ENCODE measurements around the gene C16orf78. TPM values are rescaled to one million over a fixed set of nuclear protein-coding genes. Genes with fewer than 3 reads are reported as not detected.

Gene C16orf78
- total RNA-seq, 2 experiments from 2014 or later: not detected

DNA sequence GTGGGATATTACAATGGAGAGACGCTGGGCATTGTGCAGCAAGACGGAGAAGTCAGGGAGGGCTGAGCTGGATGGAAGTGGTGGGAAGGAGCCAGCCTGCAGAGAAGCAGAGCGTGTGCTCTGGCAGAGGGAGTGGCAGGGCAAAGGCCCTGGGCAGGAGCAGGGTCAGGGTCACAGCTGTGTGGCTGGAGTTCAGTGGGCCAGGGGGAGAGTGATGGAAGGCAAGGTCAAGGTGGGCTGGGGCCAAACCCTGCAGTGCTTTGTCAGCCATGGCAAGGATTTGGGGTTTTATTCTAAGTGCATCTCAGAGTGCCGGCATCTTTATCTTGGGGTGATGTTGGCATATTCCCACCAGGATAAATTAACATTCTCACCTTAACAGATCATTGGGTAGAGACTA, 31.9 kb upstream of the C16orf78 start:
- no peaks in the 10 kb centered on the region for H3K4me1 Mint-ChIP-seq (ENCODE audit: low read depth)
- H3K9me3 Mint-ChIP-seq: no peaks in the 10 kb centered on the region
- ATAC-seq (ENCODE audit: poor library complexity): no peak
- Histone ChIP-seq H3K36me3 (ENCODE audit: insufficient read depth, low read length) (no peaks in the 10 kb centered on the region), H3K9me3 (ENCODE audit: control insufficient read depth in 1 of 2, insufficient read depth in 1 of 2, low read length in 2 of 2) (peaks cover 0 to 4% of the 10 kb centered on the region in 2 experiments), H3K4me3 (ENCODE audit: low read length) (no peak overlapping the region), H3K27me3 (ENCODE audit: control insufficient read depth in 1 of 2, insufficient read depth in 2 of 2, low read length in 2 of 2) (no peaks in the 10 kb centered on the region), H3K4me1 (ENCODE audit: insufficient read depth, low read length) (no peaks in the 10 kb centered on the region), H3K27ac (ENCODE audit: low read depth in 1 of 2, low read length in 2 of 2) (no peak overlapping the region)
- H3K36me3 Mint-ChIP-seq (ENCODE audit: low read depth): no peaks in the 10 kb centered on the region
- peaks cover 36% of the 10 kb centered on the region for H3K27me3 Mint-ChIP-seq
- CTCF ChIA-PET: no interaction called here
- TF ChIP-seq CTCF (IDR thresholded peaks at IDR 0.05): no peak
- H3K27ac Mint-ChIP-seq: no peak overlapping the region
- H3K4me3 Mint-ChIP-seq: no peak overlapping the region
- no peak for DNase-seq
- intact Hi-C loops (cut with DNase I, micrococcal nuclease): no loop called here
- POLR2A ChIA-PET: no interaction called here

DNA sequence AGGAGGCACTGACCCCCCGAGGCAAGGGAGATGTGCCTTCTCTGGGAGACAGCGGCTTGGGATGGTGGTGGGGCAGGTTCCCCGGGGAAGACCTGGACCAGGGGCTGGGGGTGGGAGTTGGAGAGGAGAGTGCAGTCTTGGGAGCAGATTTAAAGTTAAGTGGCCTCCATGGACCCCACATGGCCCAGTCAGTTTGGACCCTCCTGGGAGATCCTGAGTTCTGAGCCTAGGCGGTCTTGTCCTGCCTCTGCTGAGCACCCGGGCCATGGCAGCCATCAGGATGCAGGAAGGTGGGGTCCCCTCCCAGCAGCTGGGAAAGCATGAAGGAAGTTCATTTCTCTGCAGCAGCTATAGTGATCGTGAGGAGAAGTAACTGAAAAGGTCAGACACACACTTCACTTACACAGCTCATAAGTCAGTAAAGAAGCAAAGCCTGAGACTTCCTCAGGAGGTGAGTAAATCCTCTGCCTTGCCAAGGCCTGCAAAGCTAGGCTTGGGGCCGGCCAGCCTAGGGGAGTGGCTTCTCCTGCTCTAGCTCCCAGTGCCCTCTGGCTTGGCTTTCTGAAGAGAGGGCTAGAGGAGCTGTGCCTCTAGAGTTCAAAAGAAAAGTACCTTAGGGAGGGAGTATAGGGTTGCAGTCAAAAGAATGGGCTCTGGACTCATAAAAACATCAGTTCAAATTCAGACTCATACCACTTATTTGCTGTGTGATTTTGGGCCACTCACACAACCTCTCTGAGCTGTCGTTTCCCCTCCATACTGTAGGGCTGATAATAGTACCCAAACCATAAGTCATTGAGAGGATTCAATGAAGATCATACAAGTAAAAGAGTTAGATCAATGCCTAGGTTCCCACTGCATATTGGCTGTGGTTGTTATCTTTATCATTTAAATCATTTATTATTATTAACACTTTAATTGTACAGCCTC, 31.0 kb upstream of the C16orf78 start:
- ATAC-seq (ENCODE audit: poor library complexity) (no peak), DNase-seq (no peak)
- H3K27me3 ChIP-seq (ENCODE audit: control insufficient read depth in 1 of 2, insufficient read depth in 2 of 2, low read length in 2 of 2): no peaks in the 10 kb centered on the region
- no peaks in the 10 kb centered on the region for H3K9me3 Mint-ChIP-seq
- no peak overlapping the region for H3K4me3 ChIP-seq (ENCODE audit: low read length)
- CTCF ChIA-PET: no interaction called here
- no peaks in the 10 kb centered on the region for H3K4me1 ChIP-seq (ENCODE audit: insufficient read depth, low read length)
- H3K4me3 Mint-ChIP-seq: no peak overlapping the region
- intact Hi-C loops (cut with DNase I, micrococcal nuclease): no loop called here
- peaks cover 36% of the 10 kb centered on the region for H3K27me3 Mint-ChIP-seq
- no peaks in the 10 kb centered on the region for H3K36me3 ChIP-seq (ENCODE audit: insufficient read depth, low read length)
- no peaks in the 10 kb centered on the region for H3K36me3 Mint-ChIP-seq (ENCODE audit: low read depth)
- H3K27ac Mint-ChIP-seq: no peak overlapping the region
- no peak overlapping the region for H3K27ac ChIP-seq (ENCODE audit: low read depth in 1 of 2, low read length in 2 of 2)
- peaks cover 0 to 4% of the 10 kb centered on the region in 2 experiments for H3K9me3 ChIP-seq (ENCODE audit: control insufficient read depth in 1 of 2, insufficient read depth in 1 of 2, low read length in 2 of 2)
- no peaks in the 10 kb centered on the region for H3K4me1 Mint-ChIP-seq (ENCODE audit: low read depth)
- POLR2A ChIA-PET: no interaction called here
- TF ChIP-seq CTCF (IDR thresholded peaks at IDR 0.05): no peak

- Histone ChIP-seq H3K36me3 (ENCODE audit: insufficient read depth, low read length) (no peaks in the 10 kb centered on the region), H3K4me3 (ENCODE audit: low read length) (no peak overlapping the region), H3K27ac (ENCODE audit: low read depth in 1 of 2, low read length in 2 of 2) (no peak overlapping the region), H3K27me3 (ENCODE audit: control insufficient read depth in 1 of 2, insufficient read depth in 2 of 2, low read length in 2 of 2) (no peaks in the 10 kb centered on the region), H3K9me3 (ENCODE audit: control insufficient read depth in 1 of 2, insufficient read depth in 1 of 2, low read length in 2 of 2) (peaks cover 0 to 4% of the 10 kb centered on the region in 2 experiments), H3K4me1 (ENCODE audit: insufficient read depth, low read length) (no peaks in the 10 kb centered on the region)
- Mint-ChIP-seq H3K9me3 (no peaks in the 10 kb centered on the region), H3K4me3 (no peak overlapping the region), H3K27me3 (peaks cover 39% of the 10 kb centered on the region), H3K27ac (no peak overlapping the region), H3K4me1 (ENCODE audit: low read depth) (no peaks in the 10 kb centered on the region), H3K36me3 (ENCODE audit: low read depth) (no peaks in the 10 kb centered on the region)
- DNase-seq: no peak
- ChIA-PET POLR2A (no interaction called here), CTCF (no interaction called here)
- intact Hi-C loops (cut with DNase I, micrococcal nuclease): no loop called here
- TF ChIP-seq CTCF (IDR thresholded peaks at IDR 0.05): no peak
- ATAC-seq (ENCODE audit: poor library complexity): no peak
Measured at GRCh38 chr16:49343291-49343690, 30.3 kb upstream of the C16orf78 start.
